PC-9 (cell line): Measurements from ENCODE around the gene SLC22A14. TPM values are rescaled to one million over a fixed set of nuclear protein-coding genes. Genes with fewer than 3 reads are reported as not detected.

ENCODE experiments used
- BruUV-seq: library from RNA; stranded (reverse); fragments of 400-500 nt; replicated peaks from 2 replicates; lab custom pipeline; 2021; lab: Mats Ljungman, UMichigan
- CTCF ChIA-PET: fragments of 300-600 bp; sonication (Branson Sonifier 250); formaldehyde crosslinking; loops from one replicate; lab custom pipeline; 2022; ENCODE audit warnings: antibody characterized with exemption; lab: Charles Lee
- POLR2A ChIA-PET: fragments of 300-600 bp; sonication (Branson Sonifier 250); formaldehyde crosslinking; loops from one replicate; lab custom pipeline; 2022; ENCODE audit warnings: antibody characterized with exemption; ENCODE audit not compliant: unreplicated experiment; lab: Charles Lee
- DNase-seq, 2 experiments: peaks; one replicate each; pipeline versions ENCODE4 v3.0.0 to v3.0.0-alpha.2; 2015 to 2022; ENCODE audit warnings: mixed read lengths in 1 of 2
- H2AFZ ChIP-seq: fragments of 200-600 bp; sonication (generic); 2 replicates; pipeline ENCODE4 v1.8.1; 2017; ENCODE audit warnings: antibody characterized with exemption
- H3F3A ChIP-seq: fragments of 200-600 bp; sonication (generic); 2 replicates; pipeline ENCODE4 v1.8.1; 2017; ENCODE audit warnings: antibody characterized with exemption, mild to moderate bottlenecking, low read depth; ENCODE audit not compliant: insufficient read depth
- H3K27ac ChIP-seq: fragments of 200-600 bp; sonication (generic); 2 replicates; pipeline ENCODE4 v1.6.1; 2016; ENCODE audit warnings: mixed run types
- H3K27me3 ChIP-seq: fragments of 200-600 bp; sonication (generic); 2 replicates; pipeline ENCODE4 v1.6.1; 2016; ENCODE audit warnings: low read depth, mixed run types; ENCODE audit not compliant: insufficient read depth
- H3K36me3 ChIP-seq: fragments of 200-600 bp; sonication (generic); 2 replicates; pipeline ENCODE4 v1.6.1; 2016; ENCODE audit warnings: low read depth, mixed run types
- H3K4me1 ChIP-seq: fragments of 200-600 bp; sonication (generic); replicated peaks from 2 replicates; pipeline ENCODE4 v1.6.1; 2016; ENCODE audit warnings: mixed run types; ENCODE audit not compliant: insufficient read depth
- H3K4me2 ChIP-seq: fragments of 200-600 bp; sonication (generic); 2 replicates; pipeline ENCODE4 v1.6.1; 2017; ENCODE audit warnings: mixed run types
- H3K4me3 ChIP-seq: fragments of 200-600 bp; sonication (generic); 2 replicates; pipeline ENCODE4 v1.6.1; 2016; ENCODE audit warnings: mixed run types
- H3K79me2 ChIP-seq: fragments of 200-600 bp; sonication (generic); 2 replicates; pipeline ENCODE4 v1.6.1; 2017; ENCODE audit warnings: low read depth, mixed run types
- H3K9me2 ChIP-seq: fragments of 200-600 bp; sonication (generic); 2 replicates; pipeline ENCODE4 v1.8.1; 2017; ENCODE audit warnings: mild to moderate bottlenecking; ENCODE audit not compliant: insufficient read depth
- H3K9me3 ChIP-seq: fragments of 200-600 bp; sonication (generic); 2 replicates; pipeline ENCODE4 v1.8.1; 2016; ENCODE audit warnings: low read depth; ENCODE audit not compliant: insufficient read depth
- H4K20me1 ChIP-seq: fragments of 200-600 bp; sonication (generic); 2 replicates; pipeline ENCODE4 v1.8.1; 2017; ENCODE audit not compliant: insufficient read depth
- EZH2 ChIP-seq: fragments of 200-600 bp; sonication (generic); IDR thresholded peaks from 2 replicates; pipeline ENCODE4 v1.8.0; 2017; ENCODE audit warnings: antibody characterized with exemption, low read depth
- intact Hi-C: fragments of 100-400 bp; cut with micrococcal nuclease; formaldehyde crosslinking; loops from one replicate; pipeline ENCODE4 v1.10.0; 2022; ENCODE audit not compliant: unreplicated experiment
- total RNA-seq: library from RNA; stranded (reverse); gene quantifications from 2 replicates; pipeline ENCODE4 v1.2.3, GENCODE V29; 2021
- TF ChIP-seq, protein P1 (sequence below): fragments of 200-600 bp; sonication (generic); conservative IDR thresholded peaks from 2 replicates; pipeline ENCODE4 v1.6.1; 2017; ENCODE audit warnings: mixed run types, antibody characterized with exemption, mild to moderate bottlenecking, moderate library complexity

SLC22A14 gene
- total RNA-seq, 1 experiment from 2014 or later: not detected

DNA sequence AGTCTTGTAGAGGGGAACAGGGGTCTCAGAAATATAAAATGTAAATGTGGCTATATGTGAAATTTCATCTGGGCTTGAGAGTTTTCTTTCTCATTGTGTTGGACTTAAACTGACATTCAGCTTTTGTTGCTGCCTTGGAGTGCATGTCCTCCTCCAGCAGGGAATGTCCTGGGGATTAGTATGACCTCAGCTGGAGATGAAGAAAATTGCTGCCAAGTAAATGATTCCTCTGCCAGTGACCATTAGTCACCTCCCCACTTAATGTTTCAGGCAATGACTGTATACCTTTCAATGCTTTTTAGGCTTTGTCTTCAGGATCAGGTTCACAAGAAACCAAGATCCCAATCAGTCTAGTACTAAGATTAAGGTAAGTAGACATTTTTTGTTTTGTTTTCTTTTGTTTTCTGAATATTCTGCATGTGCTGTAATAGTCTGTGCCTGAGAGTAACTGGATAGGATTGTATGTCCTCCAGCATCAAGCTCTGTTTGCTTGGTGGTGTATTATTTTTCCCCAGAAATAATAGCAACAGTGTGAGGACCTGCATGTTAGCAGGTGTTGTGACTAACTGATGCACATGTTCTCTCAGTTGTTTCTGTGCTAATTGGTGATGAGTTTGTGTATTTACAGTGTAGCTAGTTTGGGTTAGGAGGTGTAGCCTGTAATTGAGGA lies 34.6 kb upstream of the SLC22A14 start:
- no peaks in the 10 kb centered on the region for H3K79me2 ChIP-seq
- no peaks in the 10 kb centered on the region for H3K9me3 ChIP-seq
- H2AFZ ChIP-seq: no peak overlapping the region
- H3K27me3 ChIP-seq: no peaks in the 10 kb centered on the region
- intact Hi-C loops: loop anchor here (5.0 kb wide), 2 partner anchors 110 to 235 kb away; partner anchors contain the start of genes ACAA1 and MYD88
- DNase-seq: peak; percentile 25 to 70
- H3K4me3 ChIP-seq: no peak overlapping the region
- TF ChIP-seq, protein P1, sequence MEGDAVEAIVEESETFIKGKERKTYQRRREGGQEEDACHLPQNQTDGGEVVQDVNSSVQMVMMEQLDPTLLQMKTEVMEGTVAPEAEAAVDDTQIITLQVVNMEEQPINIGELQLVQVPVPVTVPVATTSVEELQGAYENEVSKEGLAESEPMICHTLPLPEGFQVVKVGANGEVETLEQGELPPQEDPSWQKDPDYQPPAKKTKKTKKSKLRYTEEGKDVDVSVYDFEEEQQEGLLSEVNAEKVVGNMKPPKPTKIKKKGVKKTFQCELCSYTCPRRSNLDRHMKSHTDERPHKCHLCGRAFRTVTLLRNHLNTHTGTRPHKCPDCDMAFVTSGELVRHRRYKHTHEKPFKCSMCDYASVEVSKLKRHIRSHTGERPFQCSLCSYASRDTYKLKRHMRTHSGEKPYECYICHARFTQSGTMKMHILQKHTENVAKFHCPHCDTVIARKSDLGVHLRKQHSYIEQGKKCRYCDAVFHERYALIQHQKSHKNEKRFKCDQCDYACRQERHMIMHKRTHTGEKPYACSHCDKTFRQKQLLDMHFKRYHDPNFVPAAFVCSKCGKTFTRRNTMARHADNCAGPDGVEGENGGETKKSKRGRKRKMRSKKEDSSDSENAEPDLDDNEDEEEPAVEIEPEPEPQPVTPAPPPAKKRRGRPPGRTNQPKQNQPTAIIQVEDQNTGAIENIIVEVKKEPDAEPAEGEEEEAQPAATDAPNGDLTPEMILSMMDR: no peak; the same call in 1 of the 2 replicates
- no peak for TF ChIP-seq EZH2
- H4K20me1 ChIP-seq: peaks cover 5% of the 10 kb centered on the region; the same call in 1 of the 2 replicates
- H3K27ac ChIP-seq: peak overlapping the region; percentile 17; the same call in 1 of the 2 replicates
- H3F3A ChIP-seq: peaks cover 10% of the 10 kb centered on the region; the same call in 1 of the 2 replicates
- H3K4me2 ChIP-seq: no peak overlapping the region
- ChIA-PET POLR2A (interaction anchor here (0.7 kb wide), 1 partner anchor 38 kb away, joined by 5 read pairs; no protein-coding TSS in a partner anchor), CTCF (interaction anchor here (0.9 kb wide), 1 partner anchor 111 kb away, joined by 3 read pairs; the partner anchor contains the start of gene ACAA1)
- BruUV-seq: no TSS peak
- H3K9me2 ChIP-seq: no peaks in the 10 kb centered on the region
- 0 out of 2 replicates have a peak, but pooled peaks cover 3% of the 10 kb centered on the region for H3K4me1 ChIP-seq
- 0 out of 2 replicates have a peak, but pooled peaks cover 32% of the 10 kb centered on the region for H3K36me3 ChIP-seq

GRCh38 chr3:38250198-38250597 lies 31.9 kb upstream of the SLC22A14 start:
- Histone ChIP-seq H3F3A (peaks cover 6% of the 10 kb centered on the region; the same call in 1 of the 2 replicates), H2AFZ (no peak overlapping the region), H3K4me1 (0 out of 2 replicates have a peak, but pooled peaks cover 3% of the 10 kb centered on the region), H4K20me1 (0 out of 2 replicates have a peak, but pooled peaks cover 4% of the 10 kb centered on the region), H3K9me2 (no peaks in the 10 kb centered on the region), H3K79me2 (no peaks in the 10 kb centered on the region), H3K4me2 (no peak overlapping the region), H3K27ac (no peak overlapping the region), H3K9me3 (no peaks in the 10 kb centered on the region), H3K27me3 (no peaks in the 10 kb centered on the region), H3K36me3 (0 out of 2 replicates have a peak, but pooled peaks cover 37% of the 10 kb centered on the region), H3K4me3 (no peak overlapping the region)
- no peak for TF ChIP-seq EZH2
- intact Hi-C loops: no loop called here
- ChIA-PET POLR2A (no interaction called here), CTCF (no interaction called here)
- no peak for DNase-seq
- no TSS peak for BruUV-seq

DNA sequence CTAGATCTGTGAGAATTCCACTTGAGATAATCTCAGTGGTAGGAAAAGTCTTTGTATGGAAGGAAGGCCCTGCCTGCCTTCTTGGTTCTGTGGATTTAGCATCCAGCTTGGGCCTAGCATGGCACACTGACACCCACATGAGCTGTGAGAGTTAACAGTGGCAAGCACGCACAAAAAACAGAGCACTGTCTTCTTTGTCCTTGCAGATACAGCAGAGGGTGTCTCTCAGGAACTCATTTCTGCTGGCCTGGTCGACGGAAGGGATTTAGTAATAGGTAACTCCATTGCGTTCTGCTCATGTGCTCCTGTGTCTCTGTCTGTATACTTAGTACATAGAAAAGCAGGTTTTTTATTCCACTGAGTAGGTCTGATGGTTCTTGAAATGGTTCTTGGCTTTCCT lies 30.9 kb upstream of the SLC22A14 start:
- ChIA-PET POLR2A (no interaction called here), CTCF (no interaction called here)
- H3K9me3 ChIP-seq: no peaks in the 10 kb centered on the region
- 0 out of 2 replicates have a peak, but pooled peaks cover 4% of the 10 kb centered on the region for H4K20me1 ChIP-seq
- no peak overlapping the region for H3K27ac ChIP-seq
- H3K27me3 ChIP-seq: no peaks in the 10 kb centered on the region
- H3K36me3 ChIP-seq: 0 out of 2 replicates have a peak, but pooled peaks cover 37% of the 10 kb centered on the region
- DNase-seq: no peak
- no peaks in the 10 kb centered on the region for H3K9me2 ChIP-seq
- no peak for TF ChIP-seq EZH2
- TF ChIP-seq, protein P1: no peak
- no peak overlapping the region for H2AFZ ChIP-seq
- intact Hi-C loops: no loop called here
- H3F3A ChIP-seq: peaks cover 6% of the 10 kb centered on the region; the same call in 1 of the 2 replicates
- 0 out of 2 replicates have a peak, but pooled peaks cover 3% of the 10 kb centered on the region for H3K4me1 ChIP-seq
- no peak overlapping the region for H3K4me3 ChIP-seq
- no peaks in the 10 kb centered on the region for H3K79me2 ChIP-seq
- no TSS peak for BruUV-seq
- H3K4me2 ChIP-seq: no peak overlapping the region
